ENCODE results near the gene MMP17. TPM values are rescaled to one million over a fixed set of nuclear protein-coding genes. Genes with fewer than 3 reads are reported as not detected.

MMP17 gene
- total and polyA plus RNA-seq, 2 donors (not counting 1 experiment from before 2014, with no cell fraction given) = 3.2 to 13.5 TPM

DNA sequence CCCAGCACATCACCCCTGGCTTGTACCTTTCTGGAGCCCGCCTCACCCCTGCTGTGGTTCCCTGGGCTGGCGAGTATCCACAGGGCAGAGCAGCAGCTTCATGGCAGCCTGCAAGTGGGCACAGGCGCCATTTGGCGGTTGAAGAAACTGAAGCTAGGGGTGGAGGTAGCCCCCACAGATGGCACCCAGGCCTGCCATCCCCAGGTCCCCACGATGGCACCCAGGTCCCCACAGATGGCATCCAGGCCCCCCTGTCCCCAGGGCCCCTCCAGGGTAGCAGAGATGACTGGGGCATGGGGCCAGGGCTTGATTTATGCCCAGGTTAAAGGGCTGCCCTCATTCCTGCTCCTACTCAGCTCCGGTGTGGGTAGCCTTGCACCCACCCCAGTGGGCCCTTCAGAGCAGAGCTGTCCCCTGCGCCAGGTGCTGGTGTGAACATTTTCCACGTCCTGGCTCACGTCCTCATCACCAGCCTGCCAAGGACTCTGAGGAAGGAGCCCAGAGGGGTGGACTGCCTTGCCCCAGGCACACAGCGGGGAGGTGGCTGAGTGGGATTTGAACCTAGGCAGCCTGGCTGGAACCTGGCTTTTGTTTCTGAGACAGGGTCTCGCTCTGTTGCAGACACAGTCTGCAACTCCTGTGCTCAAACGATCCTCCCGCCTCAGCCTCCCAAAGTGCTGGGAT, 8.7 kb downstream of the MMP17 start:
- no peak overlapping the region for H3K9ac ChIP-seq (ENCODE audit: insufficient read depth, low read length)
- H4K20me1 ChIP-seq (ENCODE audit: control insufficient read depth, extremely low read depth, insufficient read depth, low read length) = no peaks in the 10 kb centered on the region
- peaks cover 2% of the 10 kb centered on the region for H3K36me3 ChIP-seq (ENCODE audit: control insufficient read depth, insufficient read depth, low read length)
- no peak overlapping the region for H3K4me3 ChIP-seq (replicated peaks in 1 of 4; ENCODE audit: control extremely low read depth in 1 of 4, insufficient read depth in 1 of 4, low read depth in 3 of 4, low read length in 4 of 4)
- no peaks in the 10 kb centered on the region for H3K79me2 ChIP-seq (ENCODE audit: control insufficient read depth, insufficient read depth, low read length)
- DNase-seq (ENCODE audit: low read depth in 2 of 2) = no peak
- no peak overlapping the region for H3K4me2 ChIP-seq (ENCODE audit: extremely low read depth, insufficient read depth, low read length)
- H2AFZ ChIP-seq (ENCODE audit: low read length) = no peak overlapping the region
- H3K4me1 ChIP-seq (ENCODE audit: control insufficient read depth, extremely low read depth, insufficient read depth, low read length) = no peaks in the 10 kb centered on the region
- H3K27ac ChIP-seq (ENCODE audit: insufficient read depth, low read length) = no peak overlapping the region
- TF ChIP-seq EZH2 (IDR thresholded peaks at IDR 0.05; ENCODE audit: low read length, missing control alignments) = no peak
- TF ChIP-seq, protein P1, sequence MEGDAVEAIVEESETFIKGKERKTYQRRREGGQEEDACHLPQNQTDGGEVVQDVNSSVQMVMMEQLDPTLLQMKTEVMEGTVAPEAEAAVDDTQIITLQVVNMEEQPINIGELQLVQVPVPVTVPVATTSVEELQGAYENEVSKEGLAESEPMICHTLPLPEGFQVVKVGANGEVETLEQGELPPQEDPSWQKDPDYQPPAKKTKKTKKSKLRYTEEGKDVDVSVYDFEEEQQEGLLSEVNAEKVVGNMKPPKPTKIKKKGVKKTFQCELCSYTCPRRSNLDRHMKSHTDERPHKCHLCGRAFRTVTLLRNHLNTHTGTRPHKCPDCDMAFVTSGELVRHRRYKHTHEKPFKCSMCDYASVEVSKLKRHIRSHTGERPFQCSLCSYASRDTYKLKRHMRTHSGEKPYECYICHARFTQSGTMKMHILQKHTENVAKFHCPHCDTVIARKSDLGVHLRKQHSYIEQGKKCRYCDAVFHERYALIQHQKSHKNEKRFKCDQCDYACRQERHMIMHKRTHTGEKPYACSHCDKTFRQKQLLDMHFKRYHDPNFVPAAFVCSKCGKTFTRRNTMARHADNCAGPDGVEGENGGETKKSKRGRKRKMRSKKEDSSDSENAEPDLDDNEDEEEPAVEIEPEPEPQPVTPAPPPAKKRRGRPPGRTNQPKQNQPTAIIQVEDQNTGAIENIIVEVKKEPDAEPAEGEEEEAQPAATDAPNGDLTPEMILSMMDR (conservative IDR thresholded peaks at IDR 0.05 in 1 of 2, IDR thresholded peaks at IDR 0.05 in 1 of 2; ENCODE audit: low read depth in 1 of 2, low read length in 2 of 2) = no peak
- H3K27me3 ChIP-seq (ENCODE audit: control insufficient read depth, insufficient read depth, low read length) = no peaks in the 10 kb centered on the region
- no peaks in the 10 kb centered on the region for H3K9me3 ChIP-seq (ENCODE audit: control insufficient read depth, insufficient read depth, low read depth, low read length)

DNA sequence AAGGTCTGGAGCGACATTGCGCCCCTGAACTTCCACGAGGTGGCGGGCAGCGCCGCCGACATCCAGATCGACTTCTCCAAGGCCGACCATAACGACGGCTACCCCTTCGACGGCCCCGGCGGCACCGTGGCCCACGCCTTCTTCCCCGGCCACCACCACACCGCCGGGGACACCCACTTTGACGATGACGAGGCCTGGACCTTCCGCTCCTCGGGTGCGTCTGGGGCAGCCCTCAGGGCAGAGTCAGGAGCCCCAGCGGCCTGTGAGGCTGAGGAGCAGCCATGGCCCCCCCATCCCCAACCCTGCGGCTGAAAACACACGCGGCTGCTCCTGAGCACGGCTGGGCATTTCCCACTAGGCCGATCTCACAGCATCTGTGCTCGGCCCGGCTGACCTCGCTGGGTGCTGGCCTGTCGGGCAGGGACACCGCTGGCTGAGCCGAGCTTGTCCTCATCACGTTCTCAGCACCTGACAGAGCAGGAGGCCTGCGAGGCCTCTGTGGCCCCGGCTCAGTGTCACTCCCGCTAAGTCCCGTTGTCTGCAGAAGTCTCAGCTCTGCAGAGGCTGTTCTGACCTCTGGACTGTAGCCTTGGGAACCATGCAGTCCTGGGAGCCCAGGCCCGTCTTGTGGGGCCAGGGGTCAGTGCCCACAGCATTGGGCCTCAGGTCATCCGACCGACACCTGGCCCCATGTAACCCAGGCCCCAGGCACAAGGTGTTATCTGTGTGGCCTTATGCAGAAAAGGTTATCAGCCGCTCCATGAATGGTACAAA, 12.6 kb downstream of the MMP17 start:
- Histone ChIP-seq H3K79me2 (ENCODE audit: control insufficient read depth, insufficient read depth, low read length) (no peaks in the 10 kb centered on the region), H4K20me1 (ENCODE audit: control insufficient read depth, extremely low read depth, insufficient read depth, low read length) (no peaks in the 10 kb centered on the region), H3K9me3 (ENCODE audit: control insufficient read depth, insufficient read depth, low read depth, low read length) (no peaks in the 10 kb centered on the region), H3K4me2 (ENCODE audit: extremely low read depth, insufficient read depth, low read length) (no peak overlapping the region), H3K4me1 (ENCODE audit: control insufficient read depth, extremely low read depth, insufficient read depth, low read length) (no peaks in the 10 kb centered on the region), H3K36me3 (ENCODE audit: control insufficient read depth, insufficient read depth, low read length) (peaks cover 2% of the 10 kb centered on the region), H3K9ac (ENCODE audit: insufficient read depth, low read length) (no peak overlapping the region), H3K27ac (ENCODE audit: insufficient read depth, low read length) (no peak overlapping the region), H3K27me3 (ENCODE audit: control insufficient read depth, insufficient read depth, low read length) (no peaks in the 10 kb centered on the region), H3K4me3 (replicated peaks in 1 of 4; ENCODE audit: control extremely low read depth in 1 of 4, insufficient read depth in 1 of 4, low read depth in 3 of 4, low read length in 4 of 4) (no peak overlapping the region), H2AFZ (ENCODE audit: low read length) (no peak overlapping the region)
- no peak for DNase-seq (ENCODE audit: low read depth in 2 of 2)
- no peak for TF ChIP-seq EZH2 (IDR thresholded peaks at IDR 0.05; ENCODE audit: low read length, missing control alignments)
- TF ChIP-seq, protein P1 (conservative IDR thresholded peaks at IDR 0.05 in 1 of 2, IDR thresholded peaks at IDR 0.05 in 1 of 2; ENCODE audit: low read depth in 1 of 2, low read length in 2 of 2) = no peak

DNA sequence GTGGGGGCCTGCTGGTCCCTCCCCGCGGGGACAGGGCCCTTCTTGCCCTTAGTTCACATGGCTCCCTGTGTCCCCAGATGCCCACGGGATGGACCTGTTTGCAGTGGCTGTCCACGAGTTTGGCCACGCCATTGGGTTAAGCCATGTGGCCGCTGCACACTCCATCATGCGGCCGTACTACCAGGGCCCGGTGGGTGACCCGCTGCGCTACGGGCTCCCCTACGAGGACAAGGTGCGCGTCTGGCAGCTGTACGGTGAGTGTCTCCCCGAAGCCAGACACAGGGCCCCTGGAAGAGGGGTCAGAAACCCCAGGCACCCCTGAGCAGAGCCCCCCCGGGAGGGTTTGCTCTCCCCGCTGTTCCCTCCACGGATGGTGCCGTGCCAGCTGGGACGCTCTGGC, 13.4 kb downstream of the MMP17 start:
- no peak overlapping the region for H3K4me3 ChIP-seq (replicated peaks in 1 of 4; ENCODE audit: control extremely low read depth in 1 of 4, insufficient read depth in 1 of 4, low read depth in 3 of 4, low read length in 4 of 4)
- H3K27me3 ChIP-seq (ENCODE audit: control insufficient read depth, insufficient read depth, low read length) = no peaks in the 10 kb centered on the region
- no peaks in the 10 kb centered on the region for H4K20me1 ChIP-seq (ENCODE audit: control insufficient read depth, extremely low read depth, insufficient read depth, low read length)
- DNase-seq (ENCODE audit: low read depth in 2 of 2) = no peak
- no peak overlapping the region for H3K4me2 ChIP-seq (ENCODE audit: extremely low read depth, insufficient read depth, low read length)
- H3K27ac ChIP-seq (ENCODE audit: insufficient read depth, low read length) = no peak overlapping the region
- H3K9me3 ChIP-seq (ENCODE audit: control insufficient read depth, insufficient read depth, low read depth, low read length) = no peaks in the 10 kb centered on the region
- H3K79me2 ChIP-seq (ENCODE audit: control insufficient read depth, insufficient read depth, low read length) = no peaks in the 10 kb centered on the region
- peaks cover 2% of the 10 kb centered on the region for H3K36me3 ChIP-seq (ENCODE audit: control insufficient read depth, insufficient read depth, low read length)
- TF ChIP-seq, protein P1 (conservative IDR thresholded peaks at IDR 0.05 in 1 of 2, IDR thresholded peaks at IDR 0.05 in 1 of 2; ENCODE audit: low read depth in 1 of 2, low read length in 2 of 2) = no peak
- TF ChIP-seq EZH2 (IDR thresholded peaks at IDR 0.05; ENCODE audit: low read length, missing control alignments) = no peak
- H3K9ac ChIP-seq (ENCODE audit: insufficient read depth, low read length) = no peak overlapping the region
- no peak overlapping the region for H2AFZ ChIP-seq (ENCODE audit: low read length)
- H3K4me1 ChIP-seq (ENCODE audit: control insufficient read depth, extremely low read depth, insufficient read depth, low read length) = no peaks in the 10 kb centered on the region

Measured in fibroblast of lung (primary cell).